HEK293T (cell line): ENCODE measurements around the gene C1GALT1.

Experiments
- BHLHE40 ChIP-seq: fragments of 450-650 bp; IDR thresholded peaks from 2 replicates; pipeline ENCODE4 v1.6.1; 2016; ENCODE audit warnings: mild to moderate bottlenecking, moderate library complexity, borderline replicate concordance
- CTBP1 ChIP-seq: fragments of 450-650 bp; IDR thresholded peaks from 2 replicates; pipeline ENCODE4 v1.6.1; 2016; ENCODE audit warnings: borderline replicate concordance
- FOXA1 ChIP-seq: fragments of 450-650 bp; IDR thresholded peaks from 2 replicates; pipeline ENCODE4 v1.6.1; 2016; ENCODE audit warnings: mild to moderate bottlenecking
- FOXK2 ChIP-seq: fragments of 450-650 bp; IDR thresholded peaks from 2 replicates; pipeline ENCODE4 v1.6.1; 2016; ENCODE audit warnings: mild to moderate bottlenecking
- FOXM1 ChIP-seq: fragments of 450-650 bp; IDR thresholded peaks from 2 replicates; pipeline ENCODE4 v1.6.1; 2017; ENCODE audit warnings: mild to moderate bottlenecking, borderline replicate concordance
- LEF1 ChIP-seq: fragments of 450-650 bp; IDR thresholded peaks from 2 replicates; pipeline ENCODE4 v1.6.1; 2017; ENCODE audit warnings: mild to moderate bottlenecking, borderline replicate concordance
- NFRKB ChIP-seq: fragments of 450-650 bp; IDR thresholded peaks from 2 replicates; pipeline ENCODE4 v1.6.1; 2016; ENCODE audit warnings: mild to moderate bottlenecking, moderate library complexity
- PKNOX1 ChIP-seq: fragments of 450-650 bp; IDR thresholded peaks from 2 replicates; pipeline ENCODE4 v1.6.1; 2016
- SP1 ChIP-seq: fragments of 450-650 bp; IDR thresholded peaks from 2 replicates; pipeline ENCODE4 v1.6.1; 2017
- SUZ12 ChIP-seq: fragments of 450-650 bp; IDR thresholded peaks from 2 replicates; pipeline ENCODE4 v1.6.1; 2016; ENCODE audit warnings: mild to moderate bottlenecking

DNA sequence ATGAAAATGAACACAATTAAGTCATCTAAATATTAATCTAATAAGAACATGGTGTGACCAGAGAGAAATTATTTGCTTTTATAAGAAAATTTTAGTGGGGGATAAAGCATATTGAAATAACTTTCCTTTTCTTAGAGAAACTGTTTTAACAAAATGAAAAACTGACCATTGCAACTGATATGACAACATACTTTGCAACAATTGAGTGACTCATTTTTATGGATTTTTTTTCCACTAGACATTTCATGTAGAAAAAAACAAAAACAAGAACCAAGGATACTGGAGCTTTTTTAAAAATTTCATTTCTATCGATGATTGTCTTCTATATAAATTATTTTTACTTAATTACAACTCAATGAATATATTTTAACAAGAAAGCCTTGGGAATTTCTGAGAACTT, 90.0 kb downstream of the C1GALT1 start:
- TF ChIP-seq FOXK2, result no peak
- TF ChIP-seq NFRKB, result no peak
- no peak for TF ChIP-seq BHLHE40
- TF ChIP-seq SP1, result no peak
- TF ChIP-seq PKNOX1, result no peak
- TF ChIP-seq FOXM1, result no peak
- TF ChIP-seq FOXA1, result no peak
- no peak for TF ChIP-seq CTBP1
- no peak for TF ChIP-seq LEF1
- TF ChIP-seq SUZ12, result no peak
